HG03460 (cell line): Measurements from ENCODE around the gene SYTL1.

Source experiments
- ATAC-seq: cut with Tn5 transposase; IDR thresholded peaks from one replicate; pipeline ENCODE4 v1.9.1; 2021; ENCODE audit not compliant: unreplicated experiment

The SYTL1 gene

GRCh38 chr1:27363766-27364695 is 22.2 kb downstream of the SYTL1 start:
- ATAC-seq: no peak

GRCh38 chr1:27364696-27365371 is 23.0 kb downstream of the SYTL1 start:
- ATAC-seq: no peak

- no peak for ATAC-seq
Observed at GRCh38 chr1:27365372-27366112, 23.7 kb downstream of the SYTL1 start.

- no peak for ATAC-seq
Observed at GRCh38 chr1:27366113-27366410, 24.2 kb downstream of the SYTL1 start.

GRCh38 chr1:27366411-27367159 is 24.8 kb downstream of the SYTL1 start, which contains the start of gene MAP3K6:
Gene MAP3K6, minus strand, starts transcription at chr1:27366961. Its CDS starts 364 bp downstream, at chr1:27366597.
- no peak for ATAC-seq

GRCh38 chr1:27367160-27367650 is 25.4 kb downstream of the SYTL1 start:
- ATAC-seq: no peak

GRCh38 chr1:27368869-27369582 is 27.2 kb downstream of the SYTL1 start:
- no peak for ATAC-seq

GRCh38 chr1:27372022-27372807 is 30.4 kb downstream of the SYTL1 start:
- no peak for ATAC-seq

- no peak for ATAC-seq
Observed at GRCh38 chr1:27372808-27373690, 31.2 kb downstream of the SYTL1 start.

- ATAC-seq: no peak
Observed at GRCh38 chr1:27374362-27375086, 32.7 kb downstream of the SYTL1 start, which contains the start of gene FCN3. Gene FCN3, minus strand, starts transcription at chr1:27374824. Its CDS starts 6 bp downstream, at chr1:27374818.

GRCh38 chr1:27377760-27378495 is 36.1 kb downstream of the SYTL1 start:
- no peak for ATAC-seq

- ATAC-seq: no peak
Observed at GRCh38 chr1:27379564-27380122, 37.8 kb downstream of the SYTL1 start.

- no peak for ATAC-seq
Observed at GRCh38 chr1:27380224-27380623, 38.4 kb downstream of the SYTL1 start.

- ATAC-seq: no peak
Observed at GRCh38 chr1:27380766-27381733, 39.2 kb downstream of the SYTL1 start.
